OCI-LY1 (cell line): ENCODE results near the gene FAIM2.

Experiments used
- H2AFZ ChIP-seq: fragments of 200-600 bp; sonication (generic), shearing (Covaris generic); 2 replicates; pipeline ENCODE4 v1.6.0; 2014; ENCODE audit warnings: antibody characterized with exemption, mild to moderate bottlenecking, low read length
- H3F3A ChIP-seq: fragments of 200-600 bp; sonication (generic), shearing (Covaris generic); 2 replicates; pipeline ENCODE4 v1.6.0; 2014; ENCODE audit warnings: mild to moderate bottlenecking, antibody characterized with exemption, low read length, moderate library complexity; ENCODE audit not compliant: insufficient read depth
- H3K27ac ChIP-seq: fragments of 200-600 bp; sonication (generic); 2 replicates; pipeline ENCODE4 v1.5.1; 2014; ENCODE audit warnings: low read length, mixed run types, mild to moderate bottlenecking, low read depth; ENCODE audit not compliant: poor library complexity, severe bottlenecking
- H3K27me3 ChIP-seq: fragments of 200-600 bp; sonication (generic); 2 replicates; pipeline ENCODE4 v1.6.0; 2014; ENCODE audit warnings: antibody characterized with exemption, mild to moderate bottlenecking, low read length, moderate library complexity; ENCODE audit not compliant: insufficient read depth
- H3K36me3 ChIP-seq: fragments of 200-600 bp; sonication (generic); 2 replicates; pipeline ENCODE4 v1.6.1; 2014; ENCODE audit warnings: mild to moderate bottlenecking, antibody characterized with exemption, low read length, moderate library complexity, mixed read lengths; ENCODE audit not compliant: insufficient read depth
- H3K4me1 ChIP-seq: fragments of 200-600 bp; sonication (generic); 2 replicates; pipeline ENCODE4 v1.5.1; 2014; ENCODE audit warnings: mild to moderate bottlenecking, low read length, moderate library complexity; ENCODE audit not compliant: insufficient read depth, severe bottlenecking
- H3K4me2 ChIP-seq: fragments of 200-600 bp; sonication (generic), shearing (Covaris generic); 2 replicates; pipeline ENCODE4 v1.6.1; 2014; ENCODE audit warnings: low read length
- H3K4me3 ChIP-seq: fragments of 200-600 bp; sonication (generic); 2 replicates; pipeline ENCODE4 v1.5.1; 2014; ENCODE audit warnings: low read length, low read depth, mild to moderate bottlenecking, mixed read lengths; ENCODE audit not compliant: poor library complexity, severe bottlenecking
- H3K79me2 ChIP-seq: fragments of 200-600 bp; shearing (Covaris generic); 2 replicates; pipeline ENCODE4 v1.6.1; 2016; ENCODE audit warnings: mixed run types, low read length, mixed read lengths; ENCODE audit not compliant: insufficient read depth
- H3K9ac ChIP-seq: fragments of 200-600 bp; sonication (generic), shearing (Covaris generic); 2 replicates; pipeline ENCODE4 v1.6.1; 2014; ENCODE audit warnings: mild to moderate bottlenecking, low read length, mixed read lengths
- H3K9me2 ChIP-seq: fragments of 200-600 bp; sonication (generic), shearing (Covaris generic); 2 replicates; pipeline ENCODE4 v1.6.1; 2014; ENCODE audit warnings: low read depth, mild to moderate bottlenecking, low read length, mixed read lengths
- H3K9me3 ChIP-seq: fragments of 200-600 bp; shearing (Covaris generic); 2 replicates; pipeline ENCODE4 v1.6.1; 2014; ENCODE audit warnings: low read length, mixed read lengths
- H4K20me1 ChIP-seq: fragments of 200-600 bp; sonication (generic), shearing (Covaris generic); 2 replicates; pipeline ENCODE4 v1.6.0; 2016; ENCODE audit warnings: mild to moderate bottlenecking, low read length; ENCODE audit not compliant: insufficient read depth
- EZH2 ChIP-seq: fragments of 200-600 bp; sonication (generic), shearing (Covaris generic); IDR thresholded peaks from 2 replicates; pipeline ENCODE4 v1.8.0; 2017; ENCODE audit warnings: borderline replicate concordance, mixed run types, mild to moderate bottlenecking, antibody characterized with exemption, low read length, moderate library complexity, mixed read lengths
- TF ChIP-seq, protein P1 (sequence below): fragments of 200-600 bp; sonication (generic), shearing (Covaris generic); IDR thresholded peaks from 2 replicates; pipeline ENCODE4 v1.5.1; 2017; ENCODE audit warnings: mild to moderate bottlenecking, antibody characterized with exemption, low read length, moderate library complexity, mixed read lengths

FAIM2 gene

DNA sequence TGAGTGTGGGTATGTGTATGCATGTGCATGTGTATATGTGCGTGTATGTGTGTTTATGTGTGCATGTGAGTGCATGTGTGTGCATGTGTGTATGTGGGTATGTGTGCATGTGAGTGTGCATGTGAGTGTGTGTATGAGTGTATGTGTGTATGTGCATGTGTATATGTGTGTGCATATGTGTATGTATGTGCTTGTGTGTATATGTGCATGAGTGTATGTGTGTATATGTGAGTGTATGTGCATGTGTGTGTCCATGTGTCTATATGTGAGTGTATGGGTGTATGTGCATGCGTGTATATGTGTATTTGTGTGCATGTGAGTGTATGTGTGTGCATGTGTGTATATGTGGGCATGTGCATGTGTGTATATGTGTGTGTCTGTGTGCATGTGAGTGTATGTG is 25.7 kb downstream of the FAIM2 start:
- H3K4me1 ChIP-seq, result no peaks in the 10 kb centered on the region
- no peaks in the 10 kb centered on the region for H3K27me3 ChIP-seq
- no peaks in the 10 kb centered on the region for H3K9me2 ChIP-seq
- no peak for TF ChIP-seq EZH2
- TF ChIP-seq, protein P1, sequence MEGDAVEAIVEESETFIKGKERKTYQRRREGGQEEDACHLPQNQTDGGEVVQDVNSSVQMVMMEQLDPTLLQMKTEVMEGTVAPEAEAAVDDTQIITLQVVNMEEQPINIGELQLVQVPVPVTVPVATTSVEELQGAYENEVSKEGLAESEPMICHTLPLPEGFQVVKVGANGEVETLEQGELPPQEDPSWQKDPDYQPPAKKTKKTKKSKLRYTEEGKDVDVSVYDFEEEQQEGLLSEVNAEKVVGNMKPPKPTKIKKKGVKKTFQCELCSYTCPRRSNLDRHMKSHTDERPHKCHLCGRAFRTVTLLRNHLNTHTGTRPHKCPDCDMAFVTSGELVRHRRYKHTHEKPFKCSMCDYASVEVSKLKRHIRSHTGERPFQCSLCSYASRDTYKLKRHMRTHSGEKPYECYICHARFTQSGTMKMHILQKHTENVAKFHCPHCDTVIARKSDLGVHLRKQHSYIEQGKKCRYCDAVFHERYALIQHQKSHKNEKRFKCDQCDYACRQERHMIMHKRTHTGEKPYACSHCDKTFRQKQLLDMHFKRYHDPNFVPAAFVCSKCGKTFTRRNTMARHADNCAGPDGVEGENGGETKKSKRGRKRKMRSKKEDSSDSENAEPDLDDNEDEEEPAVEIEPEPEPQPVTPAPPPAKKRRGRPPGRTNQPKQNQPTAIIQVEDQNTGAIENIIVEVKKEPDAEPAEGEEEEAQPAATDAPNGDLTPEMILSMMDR, result no peak
- H2AFZ ChIP-seq, result no peak overlapping the region
- no peak overlapping the region for H3K9ac ChIP-seq
- H3K4me3 ChIP-seq, result no peak overlapping the region
- no peaks in the 10 kb centered on the region for H3K9me3 ChIP-seq
- no peak overlapping the region for H3K27ac ChIP-seq
- H4K20me1 ChIP-seq, result no peaks in the 10 kb centered on the region
- H3K4me2 ChIP-seq, result no peak overlapping the region
- H3F3A ChIP-seq, result 0 out of 2 replicates have a peak, but pooled peaks cover 15% of the 10 kb centered on the region
- no peaks in the 10 kb centered on the region for H3K79me2 ChIP-seq
- H3K36me3 ChIP-seq, result no peaks in the 10 kb centered on the region

DNA sequence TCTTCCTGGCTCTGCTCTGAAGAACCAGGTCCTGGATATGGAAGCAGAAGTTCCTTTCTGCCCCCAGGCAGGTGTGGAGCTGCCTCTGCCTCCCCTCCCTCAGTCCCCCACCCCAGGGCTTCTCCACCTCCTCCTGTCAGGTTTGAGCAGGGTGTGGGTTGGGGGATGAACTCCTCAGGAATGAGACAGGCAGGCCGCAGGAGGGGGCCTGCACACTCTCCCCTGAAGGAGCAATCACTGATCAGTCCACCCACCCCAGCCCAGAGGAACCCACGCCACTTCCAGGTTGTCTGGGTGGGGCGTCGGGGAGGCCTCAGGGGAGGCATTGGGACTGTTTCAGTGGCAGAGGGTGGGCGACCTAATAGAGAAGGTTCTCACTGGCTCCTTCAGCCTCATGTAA is 26.6 kb downstream of the FAIM2 start:
- Histone ChIP-seq H3K4me3 (no peak overlapping the region), H3K27ac (no peak overlapping the region), H3K9me3 (no peaks in the 10 kb centered on the region), H3K27me3 (no peaks in the 10 kb centered on the region), H3K4me1 (no peaks in the 10 kb centered on the region), H3K4me2 (no peak overlapping the region), H4K20me1 (no peaks in the 10 kb centered on the region), H3K9ac (no peak overlapping the region), H3K9me2 (no peaks in the 10 kb centered on the region), H3K79me2 (no peaks in the 10 kb centered on the region), H3K36me3 (no peaks in the 10 kb centered on the region), H3F3A (0 out of 2 replicates have a peak, but pooled peaks cover 15% of the 10 kb centered on the region), H2AFZ (no peak overlapping the region)
- TF ChIP-seq, protein P1, result no peak
- no peak for TF ChIP-seq EZH2

DNA sequence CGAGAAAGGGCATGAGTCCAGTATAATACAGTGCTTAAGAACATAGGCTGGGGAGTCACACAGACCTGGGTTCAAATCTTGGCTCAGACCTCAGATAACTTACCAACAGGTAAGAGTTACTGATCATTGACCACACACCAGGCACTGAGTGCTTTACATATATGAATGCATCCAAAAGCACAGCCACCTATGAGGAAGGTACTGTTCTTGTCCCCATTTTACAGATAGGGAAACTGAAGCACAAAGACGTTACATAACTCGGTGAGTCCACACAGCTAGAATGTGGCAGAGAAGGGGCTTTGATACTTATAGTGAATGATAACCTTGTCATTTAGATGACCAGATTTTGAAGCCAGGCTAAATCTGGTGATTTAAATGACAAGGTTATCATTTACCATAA is 27.6 kb downstream of the FAIM2 start:
- no peaks in the 10 kb centered on the region for H3K36me3 ChIP-seq
- H3K4me2 ChIP-seq, result no peak overlapping the region
- no peak overlapping the region for H2AFZ ChIP-seq
- H3K27ac ChIP-seq, result no peak overlapping the region
- H3K79me2 ChIP-seq, result no peaks in the 10 kb centered on the region
- H3K9me3 ChIP-seq, result no peaks in the 10 kb centered on the region
- no peaks in the 10 kb centered on the region for H3K4me1 ChIP-seq
- H4K20me1 ChIP-seq, result no peaks in the 10 kb centered on the region
- no peaks in the 10 kb centered on the region for H3K9me2 ChIP-seq
- no peak overlapping the region for H3K4me3 ChIP-seq
- TF ChIP-seq, protein P1, result no peak
- TF ChIP-seq EZH2, result no peak
- no peaks in the 10 kb centered on the region for H3K27me3 ChIP-seq
- 0 out of 2 replicates have a peak, but pooled peaks cover 15% of the 10 kb centered on the region for H3F3A ChIP-seq
- H3K9ac ChIP-seq, result no peak overlapping the region
